Cardiac muscle cell (in vitro differentiated cells and primary cell): ENCODE data around the gene ST6GALNAC2. TPM values are rescaled to one million over a fixed set of nuclear protein-coding genes. Genes with fewer than 3 reads are reported as not detected.
"Not testable (repeated sequence)": the region's sequence is repeated elsewhere in the genome, so short reads cannot be mapped to it uniquely, and the experiment has no call there.

Experiments
- DNase-seq, 2 donors: peaks; one replicate each; pipeline versions ENCODE4 v3.0.0 to v3.0.0-alpha.2; 2010 to 2017; ENCODE audit warnings: low read depth in 1 of 2, low spot score in 1 of 2
- H3K27ac ChIP-seq: fragments of 200-600 bp; sonication (generic); 2 replicates; pipeline ENCODE4 v1.5.1; 2016
- H3K27me3 ChIP-seq: fragments of 200-600 bp; sonication (generic); 2 replicates; pipeline ENCODE4 v1.6.0; 2016; ENCODE audit warnings: control low read depth
- H3K36me3 ChIP-seq: fragments of 200-600 bp; sonication (generic); 2 replicates; pipeline ENCODE4 v1.5.1; 2016; ENCODE audit warnings: control low read depth
- H3K4me1 ChIP-seq: fragments of 200-600 bp; sonication (generic); 2 replicates; pipeline ENCODE4 v1.8.1; 2017; ENCODE audit warnings: low read depth, mild to moderate bottlenecking, mixed run types
- H3K4me3 ChIP-seq: fragments of 200-600 bp; sonication (generic); 2 replicates; pipeline ENCODE4 v1.5.1; 2016; ENCODE audit warnings: mild to moderate bottlenecking
- H3K9me3 ChIP-seq: fragments of 200-600 bp; sonication (generic); 2 replicates; pipeline ENCODE4 v1.5.1; 2017; ENCODE audit warnings: low read depth, mild to moderate bottlenecking, control low read depth
- polyA plus RNA-seq: library from polyadenylated mRNA; unstranded; fragments of >200 nt; fragmentation: Nextera tagmentation; extraction: Ambion mirVana; gene quantifications from 2 replicates; pipeline ENCODE4 v1.2.1, GENCODE V29; 2016
- total RNA-seq: library from RNA; depleted of rRNA; stranded (reverse); fragments of >200 nt; gene quantifications from 2 replicates; pipeline ENCODE4 v1.2.3, GENCODE V29; 2016
- TF ChIP-seq, protein P1 (sequence below): IDR thresholded peaks from 2 replicates; pipeline ENCODE4 v1.5.1; 2012; ENCODE audit warnings: low read depth, mild to moderate bottlenecking, low read length

Gene ST6GALNAC2
- total and polyA plus RNA-seq, 2 experiments from 2014 or later, result 0.88 to 1.0 TPM

DNA sequence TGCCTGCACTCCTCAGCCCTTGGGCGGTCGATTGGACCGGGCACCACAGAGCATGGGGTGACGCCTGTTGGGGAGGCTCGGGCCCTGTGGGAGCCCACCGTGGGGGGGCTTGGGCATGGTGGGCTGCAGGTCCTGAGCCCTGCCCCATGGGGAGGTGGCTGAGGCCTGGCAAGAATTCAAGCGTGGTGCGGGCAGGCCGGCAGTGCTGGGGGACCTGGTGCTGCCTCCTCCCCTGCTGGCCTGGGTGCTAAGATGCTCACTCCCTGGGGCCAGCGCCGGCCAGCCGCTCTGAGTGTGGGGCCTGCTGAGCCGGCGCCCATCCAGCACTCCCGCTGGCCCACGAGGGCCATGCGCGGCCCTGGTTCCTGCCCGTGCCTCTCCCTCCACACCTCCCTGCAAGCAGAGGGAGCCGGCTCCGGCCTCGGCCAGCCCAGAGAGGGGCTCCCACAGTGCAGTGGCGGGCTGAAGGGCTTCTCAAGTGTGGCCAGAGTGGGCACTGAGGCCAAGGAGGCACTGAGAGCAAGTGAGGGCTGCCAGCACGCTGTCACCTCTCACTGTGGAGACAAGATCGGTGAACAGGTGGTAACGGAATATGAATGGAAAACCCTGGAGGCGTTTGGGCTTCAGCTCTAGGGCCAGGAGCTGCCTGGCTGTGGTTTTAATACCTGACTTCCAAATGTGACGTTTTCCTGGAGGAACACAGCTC is 29.4 kb upstream of the ST6GALNAC2 start:
- DNase-seq, result no peak
- TF ChIP-seq, protein P1, sequence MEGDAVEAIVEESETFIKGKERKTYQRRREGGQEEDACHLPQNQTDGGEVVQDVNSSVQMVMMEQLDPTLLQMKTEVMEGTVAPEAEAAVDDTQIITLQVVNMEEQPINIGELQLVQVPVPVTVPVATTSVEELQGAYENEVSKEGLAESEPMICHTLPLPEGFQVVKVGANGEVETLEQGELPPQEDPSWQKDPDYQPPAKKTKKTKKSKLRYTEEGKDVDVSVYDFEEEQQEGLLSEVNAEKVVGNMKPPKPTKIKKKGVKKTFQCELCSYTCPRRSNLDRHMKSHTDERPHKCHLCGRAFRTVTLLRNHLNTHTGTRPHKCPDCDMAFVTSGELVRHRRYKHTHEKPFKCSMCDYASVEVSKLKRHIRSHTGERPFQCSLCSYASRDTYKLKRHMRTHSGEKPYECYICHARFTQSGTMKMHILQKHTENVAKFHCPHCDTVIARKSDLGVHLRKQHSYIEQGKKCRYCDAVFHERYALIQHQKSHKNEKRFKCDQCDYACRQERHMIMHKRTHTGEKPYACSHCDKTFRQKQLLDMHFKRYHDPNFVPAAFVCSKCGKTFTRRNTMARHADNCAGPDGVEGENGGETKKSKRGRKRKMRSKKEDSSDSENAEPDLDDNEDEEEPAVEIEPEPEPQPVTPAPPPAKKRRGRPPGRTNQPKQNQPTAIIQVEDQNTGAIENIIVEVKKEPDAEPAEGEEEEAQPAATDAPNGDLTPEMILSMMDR, result no peak
- Histone ChIP-seq H3K27me3 (no peaks in the 10 kb centered on the region), H3K9me3 (no peaks in the 10 kb centered on the region), H3K4me1 (no peaks in the 10 kb centered on the region), H3K27ac (no peak overlapping the region), H3K36me3 (no peaks in the 10 kb centered on the region), H3K4me3 (no peak overlapping the region)

DNA sequence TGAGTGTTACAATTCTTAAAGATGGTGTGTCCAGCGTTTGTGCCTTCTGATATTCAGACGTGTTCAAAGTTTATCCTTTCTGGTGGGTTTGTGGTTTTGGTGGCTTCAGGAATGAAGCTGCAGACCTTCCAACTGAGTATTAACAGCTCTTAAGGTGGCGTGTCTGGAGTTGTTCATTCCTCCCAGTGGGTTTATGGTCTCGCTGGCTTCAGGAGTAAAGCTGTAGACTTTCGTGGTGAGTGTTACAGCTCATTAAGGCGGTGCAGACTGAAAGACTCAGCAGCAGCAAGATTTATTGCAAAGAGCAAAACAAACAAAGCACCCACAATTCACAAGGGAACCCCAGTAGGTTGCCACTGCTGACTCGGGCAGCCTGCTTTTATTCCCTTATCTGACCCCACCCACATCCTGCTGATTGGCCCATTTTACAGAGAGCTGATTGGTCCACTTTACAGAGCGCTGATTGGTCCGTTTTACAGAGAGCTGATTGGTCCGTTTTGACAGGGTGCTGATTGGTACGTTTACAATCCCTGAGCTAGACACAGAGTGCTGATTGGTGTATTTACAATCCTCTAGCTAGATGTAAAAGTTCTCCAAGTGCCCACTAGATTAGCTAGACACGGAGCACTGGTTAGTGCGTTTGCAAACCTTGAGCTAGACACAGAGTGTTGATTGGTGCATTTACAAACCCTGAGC is 28.6 kb upstream of the ST6GALNAC2 start:
- DNase-seq, H3K9me3 ChIP-seq, H3K4me1 ChIP-seq, H3K4me3 ChIP-seq, H3K27me3 ChIP-seq, H3K27ac ChIP-seq, H3K36me3 ChIP-seq: not testable (repeated sequence)

DNA sequence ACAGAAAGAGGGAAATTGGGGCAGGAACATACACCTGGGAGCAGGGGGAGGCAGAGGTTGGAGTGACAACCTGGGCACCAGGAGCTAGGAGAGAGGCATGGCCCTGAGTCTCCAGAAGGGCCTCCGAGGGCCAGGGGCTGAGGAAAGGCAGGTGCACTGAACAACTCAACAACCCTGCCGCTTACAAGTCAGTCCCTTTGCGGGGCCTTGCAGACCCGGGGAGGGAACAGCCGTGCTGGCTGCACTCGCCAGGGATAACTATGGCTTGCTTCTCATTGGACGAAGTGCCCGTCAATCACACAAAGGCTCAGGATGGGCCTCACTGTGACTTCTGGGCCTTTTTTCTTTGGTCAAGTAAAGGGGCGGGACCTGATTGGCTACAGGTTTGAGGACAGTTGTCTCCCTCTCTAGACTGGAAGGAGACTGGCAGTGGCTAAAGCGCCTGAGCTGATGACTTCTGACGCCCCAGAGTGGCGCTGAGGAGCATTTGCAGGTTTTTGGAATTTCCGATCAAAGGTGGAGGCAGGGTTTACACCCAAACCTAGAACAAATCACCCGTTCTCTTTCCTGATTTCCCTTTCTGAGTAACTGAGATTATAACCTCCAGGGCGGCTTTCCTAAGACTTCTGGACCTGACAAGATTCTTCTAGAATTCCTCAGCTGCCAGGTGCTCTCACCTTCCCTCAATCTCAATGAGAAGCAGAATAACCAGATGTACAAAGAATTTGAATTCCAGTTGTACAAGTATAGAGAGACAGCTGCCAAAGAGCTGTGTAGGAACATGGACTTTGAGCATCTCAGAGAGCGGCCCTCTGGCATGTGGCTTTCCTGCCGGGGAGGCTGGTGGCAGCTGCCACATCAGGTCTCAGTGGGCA is 27.6 kb upstream of the ST6GALNAC2 start:
- TF ChIP-seq, protein P1, result no peak
- Histone ChIP-seq H3K4me1 (no peaks in the 10 kb centered on the region), H3K4me3 (no peak overlapping the region), H3K27me3 (no peaks in the 10 kb centered on the region), H3K27ac (no peak overlapping the region), H3K36me3 (no peaks in the 10 kb centered on the region), H3K9me3 (no peaks in the 10 kb centered on the region)
- DNase-seq, result peak in 1 of 2 donors; percentile 59

DNA sequence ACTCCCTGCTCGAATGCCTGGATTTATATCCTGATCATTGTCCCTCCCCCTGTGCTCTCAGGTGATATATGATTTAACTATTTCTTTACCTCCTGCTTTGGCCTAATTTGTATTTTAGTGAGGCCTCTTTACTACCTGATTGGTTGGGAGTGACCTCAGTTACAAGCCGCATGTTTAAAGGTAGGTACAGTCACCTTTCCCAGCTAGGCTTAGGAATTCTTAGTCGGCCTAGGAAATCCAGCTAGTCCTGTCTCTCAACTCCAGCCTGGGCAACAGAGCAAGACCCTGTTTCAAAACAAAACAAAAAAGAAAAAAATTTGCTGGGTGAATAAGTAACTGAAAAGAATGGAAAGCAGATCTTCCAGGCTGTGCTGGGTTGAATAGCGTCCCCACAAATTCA is 26.8 kb upstream of the ST6GALNAC2 start:
- TF ChIP-seq, protein P1, result no peak
- DNase-seq, result no peak
- no peaks in the 10 kb centered on the region for H3K27me3 ChIP-seq
- H3K27ac ChIP-seq, result no peak overlapping the region
- H3K4me3 ChIP-seq, result no peak overlapping the region
- no peaks in the 10 kb centered on the region for H3K9me3 ChIP-seq
- H3K36me3 ChIP-seq, result no peaks in the 10 kb centered on the region
- H3K4me1 ChIP-seq, result no peaks in the 10 kb centered on the region

DNA sequence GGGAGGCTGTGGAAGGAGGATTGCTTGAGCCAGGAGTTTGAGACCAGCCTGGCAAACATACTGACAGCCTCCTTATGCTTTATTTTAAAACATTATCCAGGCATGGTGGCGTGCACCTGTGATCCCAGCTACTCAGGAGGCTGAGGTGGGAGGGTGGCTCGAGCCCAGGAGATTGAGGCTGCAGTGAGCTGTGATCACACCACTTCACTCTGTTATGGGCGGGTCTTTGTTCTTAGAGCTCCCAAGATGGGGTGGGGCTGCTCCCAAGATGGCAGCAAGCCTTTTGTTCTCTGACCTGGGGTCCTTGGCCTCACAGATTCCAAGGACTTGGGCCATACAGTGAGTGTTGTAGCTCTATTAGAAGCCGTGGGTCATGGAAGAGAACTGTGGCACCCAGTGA is 26.1 kb upstream of the ST6GALNAC2 start:
- no peaks in the 10 kb centered on the region for H3K4me1 ChIP-seq
- H3K9me3 ChIP-seq, result no peaks in the 10 kb centered on the region
- H3K4me3 ChIP-seq, result no peak overlapping the region
- H3K36me3 ChIP-seq, result no peaks in the 10 kb centered on the region
- TF ChIP-seq, protein P1, result no peak
- no peaks in the 10 kb centered on the region for H3K27me3 ChIP-seq
- DNase-seq, result no peak
- H3K27ac ChIP-seq, result no peak overlapping the region

DNA sequence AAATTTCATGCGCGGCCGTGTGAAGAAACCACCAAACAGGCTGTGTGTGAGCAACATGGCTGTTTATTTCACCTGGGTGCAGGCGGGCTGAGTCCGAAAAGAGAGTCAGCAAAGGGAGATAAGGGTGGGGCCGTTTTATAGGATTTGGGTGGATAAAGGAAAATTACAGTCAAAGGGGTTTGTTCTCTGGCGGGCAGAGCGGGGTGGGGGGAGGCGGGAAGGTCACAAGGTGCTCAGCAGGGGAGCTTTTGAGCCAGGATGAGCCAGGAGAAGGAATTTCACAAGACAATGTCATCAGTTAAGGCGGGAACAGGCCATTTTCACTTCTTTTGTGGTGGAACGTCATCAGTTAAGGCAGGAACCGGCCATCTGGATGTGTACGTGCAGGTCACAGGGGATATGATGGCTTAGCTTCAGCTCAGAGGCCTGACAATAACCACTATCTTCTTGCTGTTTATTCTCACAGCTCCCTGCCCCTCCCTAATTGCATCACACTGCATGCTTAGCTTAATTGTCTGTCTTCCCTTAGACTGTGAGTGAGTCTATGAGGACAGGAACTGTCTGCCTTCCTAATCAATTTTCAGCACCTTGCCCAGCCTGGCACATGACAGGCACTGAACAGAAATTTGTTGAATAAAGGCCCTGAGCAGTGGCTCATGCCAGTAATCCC is 25.6 kb upstream of the ST6GALNAC2 start:
- H3K27me3 ChIP-seq, H3K4me3 ChIP-seq, H3K27ac ChIP-seq, H3K4me1 ChIP-seq, H3K9me3 ChIP-seq, H3K36me3 ChIP-seq, DNase-seq: not testable (repeated sequence)

DNA sequence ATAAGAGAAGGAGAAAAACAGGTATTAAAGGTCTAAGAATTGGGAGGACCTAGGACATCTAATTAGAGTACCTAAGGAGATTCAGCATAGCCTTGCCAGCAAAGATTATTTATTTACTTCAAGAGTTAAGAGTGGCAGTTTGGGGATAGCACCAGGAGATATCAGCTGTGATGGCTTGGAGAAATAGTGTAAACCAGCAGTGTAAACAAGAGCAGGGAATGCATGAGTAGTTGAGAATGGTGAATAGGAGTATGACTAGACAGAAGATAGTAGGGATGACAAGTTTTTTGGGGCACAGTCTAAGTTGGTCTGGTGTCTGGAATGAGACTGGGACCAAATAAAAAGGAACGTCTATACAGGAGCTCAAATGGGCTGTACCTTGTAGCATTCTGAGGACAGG is 21.0 kb upstream of the ST6GALNAC2 start:
- H3K27ac ChIP-seq, DNase-seq, H3K9me3 ChIP-seq, H3K27me3 ChIP-seq, H3K4me1 ChIP-seq, H3K4me3 ChIP-seq, H3K36me3 ChIP-seq: not testable (repeated sequence)
